Right ventricle myocardium superior (tissue), 1 donor: ENCODE measurements around the gene SELENOI. TPM values are rescaled to one million over a fixed set of nuclear protein-coding genes. Genes with fewer than 3 reads are reported as not detected.
"Not testable (repeated sequence)": the region's sequence is repeated elsewhere in the genome, so short reads cannot be mapped to it uniquely, and the experiment has no call there.

Experiments used
- ATAC-seq: fragments of 200-7000 bp; cut with Tn5 transposase; one replicate; pipeline ENCODE4 v1.9.1; 2020; ENCODE audit warnings: mild to moderate bottlenecking; ENCODE audit not compliant: poor library complexity
- DNase-seq: peaks from one replicate; pipeline ENCODE4 v3.0.0-alpha.2; 2020
- intact Hi-C: fragments of 100-400 bp; cut with DNase I; formaldehyde crosslinking; loops from one replicate; pipeline ENCODE4 v1.11.2; 2022
- total RNA-seq: library from RNA; stranded (reverse); fragmentation: NEBNext Ultra II Directional; extraction: Animal tissue kit (Norgen Biotek cat#: 25700); gene quantifications from one replicate; pipeline ENCODE4 v1.2.1, GENCODE V29; 2021
- donor health status: DM: no; HTN: yes; CAD: no; lungs with severe emphysema.

SELENOI gene
- total RNA-seq, 1 donor from 2014 or later, result 11.4 TPM

DNA sequence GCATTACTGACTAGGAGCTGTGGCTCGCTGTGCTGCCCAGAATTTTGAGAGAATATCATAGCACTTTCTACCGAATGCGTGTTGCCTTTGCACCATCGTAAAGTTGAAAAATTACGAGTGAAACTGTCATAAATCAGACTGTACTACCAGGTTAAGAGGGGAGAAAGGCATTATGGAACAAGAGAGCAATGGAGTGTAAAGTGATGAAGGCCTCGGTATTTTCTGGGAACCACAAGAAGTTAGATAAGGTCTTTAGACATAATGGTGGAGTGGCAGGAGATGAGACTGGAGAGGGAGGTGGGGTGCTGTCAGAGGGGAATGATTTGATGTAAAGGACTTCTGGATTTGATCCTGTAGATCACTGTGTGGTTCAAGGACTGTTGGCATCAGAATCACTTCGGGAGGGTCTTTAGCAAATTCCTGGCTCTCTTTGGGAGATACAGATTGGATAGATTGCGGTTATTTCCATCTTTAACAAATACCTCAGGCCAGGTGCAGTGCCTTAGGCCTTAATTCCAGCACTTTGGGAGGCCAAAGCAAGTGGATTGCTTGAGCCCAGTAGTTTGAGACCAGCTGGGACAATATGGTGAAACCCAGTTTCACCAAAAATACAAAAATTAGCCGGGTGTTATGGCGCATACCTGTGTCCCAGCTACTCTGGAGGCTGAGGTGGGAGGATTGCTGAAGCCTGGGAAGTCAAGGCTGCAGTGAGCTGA is 5.6 kb downstream of the SELENOI start:
- no peak for ATAC-seq
- DNase-seq, result no peak
- intact Hi-C loops, result no loop called here

DNA sequence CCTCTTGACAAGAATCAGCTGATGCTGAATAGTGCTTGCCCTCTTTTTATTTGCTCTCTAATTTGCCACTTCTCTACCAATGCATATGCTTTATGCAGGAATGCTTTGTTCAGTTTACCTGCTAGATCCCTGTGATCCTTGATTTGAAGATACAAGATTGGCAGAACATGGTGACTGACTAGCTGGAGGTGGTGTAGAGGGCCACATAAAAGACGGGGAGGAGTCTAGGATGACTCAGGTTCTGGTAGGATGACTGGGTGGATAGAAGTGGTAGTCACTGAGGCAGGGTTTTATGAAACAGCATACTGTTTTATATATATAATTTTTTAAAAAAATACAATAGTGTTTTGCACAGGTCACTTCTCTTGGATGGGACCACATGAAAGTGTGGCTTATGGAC is 6.9 kb downstream of the SELENOI start:
- intact Hi-C loops, result no loop called here
- no peak for ATAC-seq
- DNase-seq, result no peak

GRCh38 chr2:26354469-26354868 is 8.5 kb downstream of the SELENOI start:
- ATAC-seq, DNase-seq, intact Hi-C loops: not testable (repeated sequence)

GRCh38 chr2:26355038-26355995 is 9.4 kb downstream of the SELENOI start:
- ATAC-seq (no peak), DNase-seq (no peak)
- intact Hi-C loops, result no loop called here

DNA sequence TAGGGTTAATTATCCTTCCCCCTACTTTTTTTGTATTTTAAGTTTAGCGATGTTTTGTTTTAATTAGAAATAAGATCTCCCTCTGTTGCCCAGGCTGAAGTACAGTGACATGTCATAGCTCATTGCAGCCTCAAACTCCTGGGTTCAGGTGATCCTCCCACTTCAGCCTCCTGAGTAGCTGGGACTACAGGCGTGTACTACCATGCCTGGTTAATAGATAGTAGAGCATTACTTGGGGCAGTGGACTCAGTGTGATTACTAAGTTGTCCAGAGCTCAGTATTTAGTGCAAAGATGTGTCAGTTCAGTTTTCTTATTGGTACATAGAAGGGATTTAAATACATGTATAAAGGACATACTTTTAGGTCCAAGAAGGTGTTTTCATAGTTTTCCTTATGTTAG is 10.2 kb downstream of the SELENOI start:
- intact Hi-C loops, result no loop called here

GRCh38 chr2:26356771-26357170 is 10.8 kb downstream of the SELENOI start:
- no peak for ATAC-seq
- intact Hi-C loops, result no loop called here

More for the DNA sequence above, 10.2 kb downstream of the SELENOI start:
- ATAC-seq (no peak), DNase-seq (no peak)

DNA sequence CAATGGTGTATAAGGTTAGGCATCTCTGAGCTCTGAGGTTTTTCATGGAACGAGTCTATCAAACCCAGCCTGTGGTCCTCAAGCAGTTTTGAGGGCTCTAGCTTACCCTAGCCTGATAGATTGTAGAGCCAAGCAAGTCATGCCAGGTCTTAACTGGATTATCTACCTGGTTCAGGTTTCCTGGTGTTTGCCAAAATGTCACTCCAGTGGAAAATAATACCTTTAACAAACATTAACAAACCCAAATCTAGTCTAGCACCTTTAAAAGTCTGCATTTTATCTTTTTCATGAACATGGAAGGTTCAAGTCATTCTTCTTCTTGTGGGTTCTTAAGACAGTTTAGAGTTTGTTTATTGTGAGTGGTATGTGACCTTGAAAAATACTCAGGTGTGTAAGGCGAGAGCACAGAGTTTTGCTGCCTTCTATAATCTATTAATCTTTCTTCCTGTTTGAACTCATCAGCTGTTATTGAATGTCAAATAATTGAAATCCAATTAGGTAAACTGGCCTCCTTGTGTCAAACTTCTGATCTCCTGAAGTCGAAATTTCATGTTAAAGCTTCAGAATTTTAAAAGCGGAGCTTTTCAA is 14.0 kb downstream of the SELENOI start:
- DNase-seq (no peak), ATAC-seq (no peak)
- intact Hi-C loops, result no loop called here

More at GRCh38 chr2:26356771-26357170, 10.8 kb downstream of the SELENOI start:
- DNase-seq, result no peak

- intact Hi-C loops, result no loop called here
- ATAC-seq (no peak), DNase-seq (no peak)
These were observed 17.4 kb downstream of the SELENOI start for GRCh38 chr2:26363323-26363722.

GRCh38 chr2:26363958-26364357 is 18.0 kb downstream of the SELENOI start:
- ATAC-seq, result no peak
- intact Hi-C loops, result no loop called here
- no peak for DNase-seq

DNA sequence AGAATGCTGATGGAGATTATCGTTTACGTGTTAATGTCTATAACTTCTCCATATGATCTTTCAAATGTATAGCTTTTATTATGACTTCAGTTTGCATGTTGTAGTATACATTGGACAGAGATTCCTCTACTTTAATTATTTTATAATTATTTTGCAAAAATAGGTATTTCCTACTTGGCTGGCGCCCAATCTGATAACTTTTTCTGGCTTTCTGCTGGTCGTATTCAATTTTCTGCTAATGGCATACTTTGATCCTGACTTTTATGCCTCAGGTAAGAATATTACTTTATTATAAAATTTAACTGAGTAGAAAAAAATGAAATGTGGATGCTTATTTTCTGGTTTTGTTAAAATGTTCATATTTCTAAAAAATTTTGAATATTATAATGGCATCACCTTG is 18.7 kb downstream of the SELENOI start:
- ATAC-seq, result no peak

GRCh38 chr2:26366957-26367356 is 21.0 kb downstream of the SELENOI start:
- ATAC-seq (no peak), DNase-seq (no peak)
- intact Hi-C loops, result no loop called here

More for the DNA sequence above, 18.7 kb downstream of the SELENOI start:
- intact Hi-C loops, result no loop called here
- no peak for DNase-seq

DNA sequence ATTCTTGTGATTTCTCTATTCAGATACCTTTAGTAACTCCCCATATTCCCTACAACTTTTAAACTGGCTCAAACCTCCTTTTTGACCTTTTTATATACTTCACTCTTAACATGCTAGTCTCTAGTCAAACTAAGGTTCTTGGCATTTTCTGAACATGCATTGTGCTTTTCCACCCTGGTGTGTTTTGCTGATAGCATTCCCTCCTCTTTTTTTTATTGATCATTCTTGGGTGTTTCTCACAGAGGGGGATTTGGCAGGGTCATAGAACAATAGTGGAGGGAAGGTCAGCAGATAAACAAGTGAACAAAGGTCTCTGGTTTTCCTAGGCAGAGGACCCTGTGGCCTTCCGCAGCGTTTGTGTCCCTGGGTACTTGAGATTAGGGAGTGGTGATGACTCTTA is 23.7 kb downstream of the SELENOI start:
- not testable (repeated sequence) for ATAC-seq

DNA sequence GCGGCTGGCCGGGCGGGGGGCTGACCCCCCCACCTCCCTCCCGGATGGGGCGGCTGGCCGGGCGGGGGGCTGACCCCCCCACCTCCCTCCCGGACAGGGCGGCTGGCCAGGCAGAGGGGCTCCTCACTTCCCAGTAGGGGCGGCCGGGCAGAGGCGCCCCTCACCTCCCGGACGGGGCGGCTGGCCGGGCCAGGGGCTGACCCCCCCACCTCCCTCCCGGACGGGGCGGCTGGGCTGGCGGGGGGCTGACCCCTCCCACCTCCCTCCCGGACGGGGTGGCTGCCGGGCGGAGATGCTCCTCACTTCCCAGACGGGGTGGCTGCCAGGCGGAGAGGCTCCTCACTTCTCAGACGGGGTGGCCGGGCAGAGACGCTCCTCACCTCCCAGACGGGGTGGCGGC is 25.0 kb downstream of the SELENOI start:
- ATAC-seq, intact Hi-C loops, DNase-seq: not testable (repeated sequence)

More for the DNA sequence above, 23.7 kb downstream of the SELENOI start:
- DNase-seq, intact Hi-C loops: not testable (repeated sequence)

DNA sequence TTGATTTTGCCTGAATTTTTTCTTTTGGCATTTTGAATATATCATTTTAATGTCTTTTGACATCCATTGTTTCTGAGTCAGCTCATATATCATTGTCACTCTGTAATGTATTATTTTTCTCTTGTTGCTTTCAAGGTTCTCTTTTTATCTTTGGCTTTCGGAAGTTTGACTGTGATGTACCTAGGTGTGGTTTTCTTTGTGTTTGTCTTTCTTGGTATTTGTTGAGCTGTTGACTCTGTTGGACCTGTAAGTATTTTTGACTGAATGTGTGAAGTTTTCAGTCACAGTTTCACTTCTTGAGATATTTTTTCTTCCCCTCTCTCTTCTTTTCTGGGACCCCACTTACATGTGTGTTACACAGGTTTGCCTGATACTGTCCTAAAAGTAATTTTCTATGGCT is 30.9 kb downstream of the SELENOI start:
- DNase-seq, result no peak
- ATAC-seq, result no peak
- intact Hi-C loops, result no loop called here

DNA sequence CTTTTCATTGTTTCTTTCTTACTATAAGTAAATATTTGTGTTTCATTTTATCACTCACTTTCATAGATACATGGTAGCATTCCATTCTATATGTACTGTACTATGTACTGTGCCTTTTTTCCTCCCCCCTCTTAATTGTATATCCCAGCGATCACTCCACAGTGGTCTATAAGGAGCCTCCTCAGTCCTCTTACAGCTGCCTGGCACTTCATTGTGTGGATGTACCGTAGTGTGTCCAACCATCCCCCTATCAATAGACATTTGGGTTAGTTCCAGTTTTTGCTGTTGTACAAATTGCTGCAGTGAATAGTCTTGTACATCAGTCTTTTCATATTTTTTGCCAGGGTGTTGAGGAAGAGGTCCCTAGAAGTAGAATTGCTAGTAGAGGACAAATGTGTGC is 34.3 kb downstream of the SELENOI start:
- no peak for DNase-seq
- intact Hi-C loops, result no loop called here
- ATAC-seq, result no peak

DNA sequence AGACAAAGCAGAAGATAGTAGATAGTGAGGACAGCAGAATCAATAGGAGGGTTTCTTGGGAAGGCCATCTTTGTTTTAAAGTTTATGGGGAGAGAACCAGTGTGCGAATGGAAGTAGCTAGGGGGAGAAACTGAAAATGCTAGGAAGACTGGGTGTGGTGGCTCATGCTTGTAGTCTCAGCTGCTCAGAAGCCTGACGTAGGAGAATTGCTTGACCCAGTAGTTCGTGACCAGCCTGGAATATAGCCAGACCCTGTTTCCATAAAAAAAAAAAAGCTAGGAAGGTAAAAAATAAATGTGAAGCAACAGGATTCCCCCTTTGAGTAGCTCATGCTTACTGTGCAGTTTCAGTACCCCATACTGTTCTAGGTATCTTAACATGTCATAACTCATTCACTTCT is 36.6 kb downstream of the SELENOI start:
- DNase-seq, result no peak
- ATAC-seq, result no peak
- intact Hi-C loops, result no loop called here

GRCh38 chr2:26384183-26384582 is 38.2 kb downstream of the SELENOI start:
- DNase-seq, result no peak

DNA sequence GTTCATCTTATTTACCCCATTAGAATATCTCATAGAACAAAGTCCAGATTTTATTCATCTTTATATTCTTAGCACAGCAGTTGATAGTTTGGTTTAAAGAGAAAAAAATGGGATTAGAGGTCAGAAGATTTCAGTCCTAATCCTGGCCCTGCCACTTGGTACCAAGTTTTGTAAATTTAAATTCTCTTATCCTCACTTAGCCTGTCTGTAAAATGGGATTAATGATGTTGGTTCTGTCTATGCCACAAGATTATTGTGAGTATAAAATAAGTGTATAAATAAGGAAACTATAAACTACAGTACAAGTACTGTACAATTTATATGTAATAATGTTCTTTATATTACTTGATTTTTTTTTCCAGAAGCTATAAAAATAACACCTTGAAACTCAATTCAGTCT is 38.7 kb downstream of the SELENOI start:
- DNase-seq (no peak), ATAC-seq (no peak)
- intact Hi-C loops, result no loop called here

More at GRCh38 chr2:26384183-26384582, 38.2 kb downstream of the SELENOI start:
- ATAC-seq, result no peak
- intact Hi-C loops, result no loop called here

- intact Hi-C loops, result no loop called here
- ATAC-seq, result no peak
- no peak for DNase-seq
These were observed 41.2 kb downstream of the SELENOI start for GRCh38 chr2:26387189-26387588.
